Liver (tissue), 9 donors: ENCODE results near the gene MAPT. TPM values are rescaled to one million over a fixed set of nuclear protein-coding genes. Genes with fewer than 3 reads are reported as not detected.

Source experiments
- DNase-seq: peaks from one replicate; pipeline ENCODE4 v3.0.0-alpha.2; 2017; ENCODE audit warnings: low spot score
- H3K27ac ChIP-seq, 2 donors: one replicate each; pipeline ENCODE4 v1.7.0; 2013; ENCODE audit warnings: inconsistent platforms in 2 of 2, low read length in 2 of 2, control low read depth in 1 of 2, low read depth in 1 of 2, mild to moderate bottlenecking in 1 of 2
- H3K27me3 ChIP-seq, 4 donors: one replicate each; pipeline versions ENCODE4 v1.6.1 to v1.7.0; 2013; ENCODE audit warnings: low read length in 3 of 4, inconsistent platforms in 1 of 4, mild to moderate bottlenecking in 1 of 4, moderate library complexity in 1 of 4; ENCODE audit not compliant: control insufficient read depth in 4 of 4, insufficient read depth in 4 of 4
- H3K36me3 ChIP-seq, 4 donors: one replicate each; pipeline versions ENCODE4 v1.6.1 to v1.7.0; 2013; ENCODE audit warnings: low read length in 3 of 4, mild to moderate bottlenecking in 3 of 4, low read depth in 1 of 4, moderate library complexity in 1 of 4; ENCODE audit not compliant: control insufficient read depth in 4 of 4, insufficient read depth in 3 of 4
- H3K4me1 ChIP-seq, 4 donors: one replicate each; pipeline versions ENCODE4 v1.6.1 to v1.7.0; 2013; ENCODE audit warnings: low read length in 3 of 4, mild to moderate bottlenecking in 3 of 4, moderate library complexity in 1 of 4; ENCODE audit not compliant: control insufficient read depth in 4 of 4, insufficient read depth in 4 of 4
- H3K4me3 ChIP-seq, 3 donors: one replicate each; pipeline versions ENCODE4 v1.6.1 to v1.7.0; 2013; ENCODE audit warnings: low read length in 3 of 3, control low read depth in 1 of 3, low read depth in 1 of 3, mild to moderate bottlenecking in 1 of 3
- H3K9ac ChIP-seq, 2 donors: one replicate each; pipeline ENCODE4 v1.7.0; 2013; ENCODE audit warnings: low read length in 2 of 2, mild to moderate bottlenecking in 2 of 2, moderate library complexity in 2 of 2, control low read depth in 1 of 2, low read depth in 1 of 2
- H3K9me3 ChIP-seq, 4 donors: one replicate each; pipeline versions ENCODE4 v1.6.1 to v1.7.0; 2013; ENCODE audit warnings: low read length in 3 of 4; ENCODE audit not compliant: control insufficient read depth in 4 of 4
- ATF3 ChIP-seq: IDR thresholded peaks from 2 replicates; pipeline ENCODE4 v1.6.1; 2016; ENCODE audit warnings: antibody characterized with exemption
- CTCF ChIP-seq: fragments of 150-350 bp; IDR thresholded peaks from 2 replicates; pipeline ENCODE4 v1.5.1; 2017; ENCODE audit warnings: improper control_type of control experiment, low read depth, low read length; ENCODE audit not compliant: missing input control
- FOXA1 ChIP-seq: IDR thresholded peaks from 2 replicates; pipeline ENCODE4 v1.6.1; 2016; ENCODE audit warnings: antibody characterized with exemption
- GABPA ChIP-seq, 2 donors: IDR thresholded peaks in 1 of 2; conservative IDR thresholded peaks in 1 of 2; 2 replicates each; pipeline ENCODE4 v1.6.1; 2016; ENCODE audit warnings: antibody characterized with exemption in 2 of 2, mild to moderate bottlenecking in 1 of 2, moderate library complexity in 1 of 2
- HNF4A ChIP-seq, 2 donors: conservative IDR thresholded peaks; 2 replicates each; pipeline ENCODE4 v1.6.1; 2016; ENCODE audit warnings: antibody characterized with exemption in 2 of 2, mild to moderate bottlenecking in 2 of 2
- HNF4G ChIP-seq: IDR thresholded peaks from 2 replicates; pipeline ENCODE4 v1.6.1; 2016; ENCODE audit warnings: antibody characterized with exemption
- JUND ChIP-seq, 2 donors: IDR thresholded peaks; 2 replicates each; pipeline ENCODE4 v1.6.1; 2016; ENCODE audit warnings: antibody characterized with exemption in 2 of 2
- MAX ChIP-seq: IDR thresholded peaks from 2 replicates; pipeline ENCODE4 v1.6.1; 2016; ENCODE audit warnings: antibody characterized with exemption
- RAD21 ChIP-seq, 2 donors: IDR thresholded peaks; 2 replicates each; pipeline ENCODE4 v1.6.1; 2016; ENCODE audit warnings: antibody characterized with exemption in 2 of 2, mild to moderate bottlenecking in 2 of 2
- REST ChIP-seq: IDR thresholded peaks from 2 replicates; pipeline ENCODE4 v1.6.1; 2016; ENCODE audit warnings: antibody characterized with exemption, mild to moderate bottlenecking
- RXRA ChIP-seq, 2 donors: IDR thresholded peaks; 2 replicates each; pipeline ENCODE4 v1.6.1; 2017 to 2018; ENCODE audit warnings: antibody characterized with exemption in 2 of 2, mild to moderate bottlenecking in 1 of 2
- SP1 ChIP-seq: IDR thresholded peaks from 2 replicates; pipeline ENCODE4 v1.6.1; 2018; ENCODE audit warnings: antibody characterized with exemption, mild to moderate bottlenecking
- TAF1 ChIP-seq: conservative IDR thresholded peaks from 2 replicates; pipeline ENCODE4 v1.6.1; 2016; ENCODE audit warnings: antibody characterized with exemption, mild to moderate bottlenecking
- YY1 ChIP-seq: IDR thresholded peaks from 2 replicates; pipeline ENCODE4 v1.6.1; 2016; ENCODE audit warnings: antibody characterized with exemption, mild to moderate bottlenecking
- ZBTB33 ChIP-seq: IDR thresholded peaks from 2 replicates; pipeline ENCODE4 v1.6.1; 2016; ENCODE audit warnings: antibody characterized with exemption
- WGBS: extraction: QIAGEN DNeasy Blood & Tissue Kit; methylation state at CpG from one replicate; pipeline ENCODE4 v1.1.7; 2013; 5-methylcytosine and 5-hydroxymethylcytosine counted together
- polyA plus RNA-seq, 2 donors: library from polyadenylated mRNA; stranded (reverse) in 1 of 2; unstranded in 1 of 2; fragments of 200-250 nt in 1 of 2; fragments of >200 nt in 1 of 2; fragmentation: Nextera tagmentation in 1 of 2; extraction: Ambion mirVana in 1 of 2; gene quantifications; one replicate each; pipeline versions ENCODE4 v1.2.1 to v1.2.3, GENCODE V29; 2013 to 2015
- total RNA-seq, 2 donors: library from RNA; depleted of rRNA; stranded (reverse); fragments of >200 nt; gene quantifications; one replicate each; pipeline ENCODE4 v1.2.3, GENCODE V29; 2014
- donor health status: healthy.
- donor health status: healthy.
- donor health status: healthy.
- donor health status: healthy.
- donor health status: healthy.

MAPT gene
- total and polyA plus RNA-seq, 4 donors: 0.05 to 0.67 (median 0.27) TPM

- TF ChIP-seq YY1: no peak
- TF ChIP-seq RAD21 (IDR thresholded peaks at IDR 0.05): no peak
- no peak for TF ChIP-seq HNF4A (conservative IDR thresholded peaks at IDR 0.05)
- no peak for TF ChIP-seq HNF4G
- TF ChIP-seq GABPA (IDR thresholded peaks at IDR 0.05 in 1 of 2, conservative IDR thresholded peaks at IDR 0.05 in 1 of 2): no peak
- TF ChIP-seq CTCF: no peak
- no peak for TF ChIP-seq REST
- no peak for TF ChIP-seq MAX
- no peak for TF ChIP-seq JUND (IDR thresholded peaks at IDR 0.05)
- TF ChIP-seq TAF1: no peak
- TF ChIP-seq FOXA1: no peak
- TF ChIP-seq SP1: no peak
- TF ChIP-seq RXRA (IDR thresholded peaks at IDR 0.05): no peak
- Histone ChIP-seq H3K4me1 (peaks cover 0 to 11% (median 8%) of the 10 kb centered on the region in 4 donors), H3K4me3 (no peak overlapping the region), H3K9me3 (no peaks in the 10 kb centered on the region), H3K36me3 (peaks cover 8 to 52% (median 34%) of the 10 kb centered on the region in 4 donors), H3K27me3 (no peaks in the 10 kb centered on the region), H3K27ac (no peak overlapping the region), H3K9ac (no peak overlapping the region)
- 85% methylated on average over 2 of the region's 2 CpGs for WGBS
- no peak for DNase-seq
Observed at GRCh38 chr17:46042246-46042645, 147.9 kb downstream of the MAPT start.

- Histone ChIP-seq H3K9ac (no peak overlapping the region), H3K4me3 (no peak overlapping the region), H3K36me3 (peaks cover 9 to 48% (median 29%) of the 10 kb centered on the region in 4 donors), H3K4me1 (peaks cover 0 to 12% (median 8%) of the 10 kb centered on the region in 4 donors), H3K9me3 (no peaks in the 10 kb centered on the region), H3K27ac (no peak overlapping the region), H3K27me3 (no peaks in the 10 kb centered on the region)
- 81% methylated on average over 3 of the region's 3 CpGs for WGBS
- TF ChIP-seq REST (no peak), CTCF (no peak), JUND (IDR thresholded peaks at IDR 0.05) (no peak), YY1 (no peak), TAF1 (no peak), FOXA1 (no peak), ZBTB33 (no peak), HNF4A (conservative IDR thresholded peaks at IDR 0.05) (no peak), HNF4G (no peak), ATF3 (no peak)
- DNase-seq: no peak
Observed at GRCh38 chr17:46042925-46043324, 148.6 kb downstream of the MAPT start.
